Fibroblast of villous mesenchyme (primary cell): ENCODE data around the gene ZBED2. TPM values are rescaled to one million over a fixed set of nuclear protein-coding genes. Genes with fewer than 3 reads are reported as not detected.

ENCODE experiments used
- DNase-seq: peaks from one replicate; pipeline ENCODE4 v3.0.0-alpha.2; 2010; ENCODE audit warnings: low read depth
- H3K4me3 ChIP-seq: 2 replicates; pipeline ENCODE4 v1.5.1; 2011; ENCODE audit warnings: low read depth, mild to moderate bottlenecking, low read length
- total RNA-seq: library from RNA; depleted of rRNA; stranded (reverse); fragments of >200 nt; gene quantifications from 2 replicates; pipeline ENCODE4 v1.2.3, GENCODE V29; 2012
- TF ChIP-seq, protein P1 (sequence below): IDR thresholded peaks from 2 replicates; pipeline ENCODE4 v1.5.1; 2012; ENCODE audit warnings: low read depth, mild to moderate bottlenecking, low read length; ENCODE audit not compliant: insufficient read depth

ZBED2 gene
- total RNA-seq, 1 donor: not detected

- TF ChIP-seq, protein P1, sequence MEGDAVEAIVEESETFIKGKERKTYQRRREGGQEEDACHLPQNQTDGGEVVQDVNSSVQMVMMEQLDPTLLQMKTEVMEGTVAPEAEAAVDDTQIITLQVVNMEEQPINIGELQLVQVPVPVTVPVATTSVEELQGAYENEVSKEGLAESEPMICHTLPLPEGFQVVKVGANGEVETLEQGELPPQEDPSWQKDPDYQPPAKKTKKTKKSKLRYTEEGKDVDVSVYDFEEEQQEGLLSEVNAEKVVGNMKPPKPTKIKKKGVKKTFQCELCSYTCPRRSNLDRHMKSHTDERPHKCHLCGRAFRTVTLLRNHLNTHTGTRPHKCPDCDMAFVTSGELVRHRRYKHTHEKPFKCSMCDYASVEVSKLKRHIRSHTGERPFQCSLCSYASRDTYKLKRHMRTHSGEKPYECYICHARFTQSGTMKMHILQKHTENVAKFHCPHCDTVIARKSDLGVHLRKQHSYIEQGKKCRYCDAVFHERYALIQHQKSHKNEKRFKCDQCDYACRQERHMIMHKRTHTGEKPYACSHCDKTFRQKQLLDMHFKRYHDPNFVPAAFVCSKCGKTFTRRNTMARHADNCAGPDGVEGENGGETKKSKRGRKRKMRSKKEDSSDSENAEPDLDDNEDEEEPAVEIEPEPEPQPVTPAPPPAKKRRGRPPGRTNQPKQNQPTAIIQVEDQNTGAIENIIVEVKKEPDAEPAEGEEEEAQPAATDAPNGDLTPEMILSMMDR: no peak
- H3K4me3 ChIP-seq: no peak overlapping the region
- no peak for DNase-seq
Measured at GRCh38 chr3:111605018-111605417, 9.9 kb upstream of the ZBED2 start.

DNA sequence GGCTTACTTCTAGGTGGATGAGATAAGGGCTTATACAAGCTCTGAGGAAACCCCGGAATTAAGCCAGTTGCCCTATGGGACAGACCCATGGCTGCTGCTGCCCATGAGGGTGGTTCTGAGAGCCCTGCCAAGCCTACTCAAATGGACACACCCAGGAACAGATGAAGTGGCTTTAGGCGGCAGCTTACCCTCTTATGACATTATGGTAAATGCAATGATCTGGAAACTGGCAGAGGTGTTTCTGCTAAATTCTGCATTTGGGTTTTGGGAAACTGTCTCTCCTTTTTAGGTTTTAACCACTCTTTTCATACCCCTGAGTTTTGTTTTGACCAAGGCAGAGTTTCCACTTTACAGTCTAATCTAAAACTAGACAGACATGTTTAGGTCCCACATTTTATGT lies 9.0 kb upstream of the ZBED2 start:
- TF ChIP-seq, protein P1: no peak
- no peak for DNase-seq
- no peak overlapping the region for H3K4me3 ChIP-seq

GRCh38 chr3:111603679-111604078 lies 8.5 kb upstream of the ZBED2 start:
- DNase-seq: no peak
- no peak overlapping the region for H3K4me3 ChIP-seq
- TF ChIP-seq, protein P1: no peak

DNA sequence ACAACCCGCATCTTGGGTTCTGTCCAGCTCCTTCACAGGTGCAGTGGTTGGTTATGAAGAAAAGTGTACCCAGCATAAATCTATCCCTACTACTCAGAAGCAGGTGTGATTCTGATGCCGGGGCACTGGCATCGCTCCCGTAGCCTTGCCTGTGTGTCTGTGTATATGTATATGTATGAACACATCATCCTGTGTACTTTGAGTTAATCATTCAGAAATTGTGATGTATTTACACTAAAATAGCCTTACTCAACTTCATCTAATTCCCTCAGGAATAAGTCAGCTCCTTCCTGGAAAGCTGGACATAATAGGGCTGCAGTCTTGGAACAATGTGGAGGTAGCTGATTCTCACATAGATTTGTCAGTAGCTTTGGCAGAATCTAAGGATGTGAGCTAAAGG lies 6.7 kb upstream of the ZBED2 start:
- no peak for DNase-seq
- no peak overlapping the region for H3K4me3 ChIP-seq
- TF ChIP-seq, protein P1: no peak

DNA sequence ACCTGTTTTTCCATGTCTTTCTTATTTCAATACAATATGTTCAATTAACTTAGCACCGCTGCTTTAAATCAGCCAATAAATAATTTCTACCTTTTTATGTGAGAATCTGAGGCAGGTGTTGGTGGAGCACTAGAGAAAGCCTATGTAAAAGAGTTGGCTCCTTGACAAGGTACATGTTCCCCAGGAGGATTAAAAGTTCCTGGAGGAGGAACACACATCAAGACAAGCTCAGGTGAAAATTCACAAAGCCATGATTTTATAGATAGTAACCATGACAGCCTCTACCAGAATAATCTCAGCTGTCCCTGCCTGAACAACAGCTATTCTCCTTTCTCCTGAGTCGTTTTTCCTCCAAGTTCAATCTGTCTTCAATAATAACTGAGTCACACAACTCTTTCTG lies 3.4 kb upstream of the ZBED2 start:
- H3K4me3 ChIP-seq: no peak overlapping the region
- TF ChIP-seq, protein P1: no peak
- DNase-seq: no peak

DNA sequence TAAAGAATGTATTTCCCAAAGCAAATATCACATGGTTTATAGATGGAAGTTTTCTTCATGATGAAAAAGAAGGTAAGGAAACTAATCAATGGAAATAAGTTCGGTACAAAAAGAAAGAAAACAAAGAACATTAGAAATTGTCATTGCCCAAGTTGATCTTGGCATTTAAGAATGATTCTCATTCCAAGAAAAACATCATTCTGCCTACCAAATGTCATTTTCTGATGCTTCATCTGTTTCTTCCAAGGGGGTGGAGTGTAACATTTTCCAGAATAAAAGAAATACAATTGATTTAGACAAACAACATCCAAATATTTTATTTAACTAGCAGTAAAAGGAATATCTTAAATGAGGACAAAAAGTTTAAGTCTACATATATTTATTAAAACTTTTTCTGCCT lies 3.0 kb upstream of the ZBED2 start:
- H3K4me3 ChIP-seq: no peak overlapping the region
- no peak for DNase-seq
- TF ChIP-seq, protein P1: no peak

DNA sequence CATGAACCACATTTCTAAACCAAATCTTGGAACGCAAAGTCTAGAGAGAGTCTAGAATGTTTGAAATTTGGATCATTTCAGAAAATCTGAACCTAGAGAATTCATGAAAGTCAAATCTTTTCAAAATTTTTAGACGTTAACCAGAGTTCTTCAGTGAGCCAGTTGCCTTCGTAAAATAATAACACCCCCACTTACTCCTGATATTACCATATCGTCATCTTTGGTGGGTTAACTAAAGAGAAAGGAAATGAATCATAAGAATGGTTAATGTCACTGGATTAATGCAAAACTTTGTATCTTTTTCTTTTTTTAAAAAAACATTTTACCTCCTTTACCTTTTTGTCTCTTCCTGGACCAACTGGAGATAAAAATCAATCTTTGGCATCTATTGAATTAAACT lies 1.2 kb upstream of the ZBED2 start:
- TF ChIP-seq, protein P1: no peak
- no peak for DNase-seq

More for the DNA sequence above, 1.2 kb upstream of the ZBED2 start:
- H3K4me3 ChIP-seq: no peak overlapping the region
